HCT116 (cell line): ENCODE results near the gene RNPEPL1. TPM values are rescaled to one million over a fixed set of nuclear protein-coding genes. Genes with fewer than 3 reads are reported as not detected.

Experiments
- ATAC-seq: fragments of 200-7000 bp; cut with Tn5 transposase; 2 replicates; pipeline ENCODE4 v1.9.1; 2020; ENCODE audit warnings: mild to moderate bottlenecking, moderate library complexity
- BruUV-seq: library from RNA; stranded (reverse); fragments of 400-500 nt; replicated peaks from 2 replicates; lab custom pipeline; 2021; lab: Mats Ljungman, UMichigan
- CTCF ChIA-PET: fragments of 300-600 bp; sonication (Branson Sonifier 250); formaldehyde crosslinking; loops from one replicate; lab custom pipeline; 2021; ENCODE audit warnings: antibody characterized with exemption; lab: Charles Lee
- POLR2A ChIA-PET: fragments of 300-600, 350-600 bp; sonication (Branson Sonifier 250); formaldehyde crosslinking; loops from one replicate; lab custom pipeline; 2021; ENCODE audit warnings: antibody characterized with exemption; lab: Charles Lee
- RAD21 ChIA-PET, 2 experiments: fragments of 300-600 bp; sonication (Branson Sonifier 250); formaldehyde crosslinking; loops; one replicate each; lab custom pipeline; 2023; ENCODE audit warnings: low total read pairs in 2 of 2; ENCODE audit not compliant: uncharacterized antibody in 2 of 2, unreplicated experiment in 2 of 2, low non-redundant PET in 1 of 2; lab: Charles Lee
- DNase-seq: peaks from one replicate; pipeline ENCODE4 v3.0.0-alpha.2; 2010; ENCODE audit warnings: low read depth, low spot score
- H2AFZ ChIP-seq: fragments of 200-600 bp; shearing (Covaris generic), sonication (generic); 2 replicates; pipeline ENCODE4 v1.6.1; 2017; ENCODE audit warnings: low read depth, mixed run types, mixed read lengths, antibody characterized with exemption, low read length; ENCODE audit not compliant: poor library complexity, severe bottlenecking
- H3K27ac ChIP-seq: 2 replicates; pipeline ENCODE4 v1.5.1; 2012; ENCODE audit warnings: low read depth, low read length
- H3K27me3 ChIP-seq: fragments of 200-600 bp; sonication (generic); 2 replicates; pipeline ENCODE4 v1.6.1; 2016; ENCODE audit warnings: mixed run types, low read length, mixed read lengths; ENCODE audit not compliant: insufficient read depth
- H3K36me3 ChIP-seq, 2 experiments: fragments of 200-500 bp in 1 of 2; fragments of 200-600 bp in 1 of 2; sonication (Bioruptor generic) in 1 of 2; sonication (generic) in 1 of 2; 2 replicates each; pipeline versions ENCODE4 v1.5.1 to v1.6.1; 2014 to 2016; ENCODE audit warnings: low read length in 2 of 2, inconsistent platforms in 1 of 2, mixed read lengths in 1 of 2, mixed run types in 1 of 2; ENCODE audit not compliant: insufficient read depth in 2 of 2, control insufficient read depth in 1 of 2
- H3K4me1 ChIP-seq, 2 experiments: fragments of 200-600 bp in 1 of 2; sonication (generic) in 1 of 2; 2 replicates each; pipeline versions ENCODE4 v1.5.1 to v1.6.1; 2012 to 2017; ENCODE audit warnings: low read length in 2 of 2, inconsistent platforms in 1 of 2, mild to moderate bottlenecking in 1 of 2, mixed read lengths in 1 of 2, mixed run types in 1 of 2, moderate library complexity in 1 of 2; ENCODE audit not compliant: insufficient read depth in 2 of 2, control insufficient read depth in 1 of 2
- H3K4me2 ChIP-seq: fragments of 200-600 bp; sonication (generic); 2 replicates; pipeline ENCODE4 v1.6.1; 2017; ENCODE audit warnings: mixed run types, low read length, mixed read lengths
- H3K4me3 ChIP-seq, 2 experiments: fragments of 200-600 bp in 1 of 2; sonication (generic) in 1 of 2; replicated peaks in 1 of 2; 2 replicates each; pipeline ENCODE4 v1.5.1; 2011 to 2016; ENCODE audit warnings: low read length in 2 of 2, control low read depth in 1 of 2, low read depth in 1 of 2, mild to moderate bottlenecking in 1 of 2, mixed read lengths in 1 of 2, mixed run types in 1 of 2
- H3K79me2 ChIP-seq: fragments of 200-600 bp; sonication (generic); 2 replicates; pipeline ENCODE4 v1.6.1; 2017; ENCODE audit warnings: mild to moderate bottlenecking, mixed run types, low read length, moderate library complexity, mixed read lengths; ENCODE audit not compliant: insufficient read depth
- H3K9ac ChIP-seq: fragments of 200-600 bp; sonication (generic); 2 replicates; pipeline ENCODE4 v1.6.1; 2016; ENCODE audit warnings: low read length, mixed read lengths
- H3K9me2 ChIP-seq: fragments of 200-600 bp; sonication (generic), shearing (Covaris generic); 2 replicates; pipeline ENCODE4 v1.6.1; 2017; ENCODE audit warnings: mixed run types, mild to moderate bottlenecking, moderate library complexity; ENCODE audit not compliant: insufficient read depth
- H3K9me3 ChIP-seq, 2 experiments: fragments of 200-500 bp in 1 of 2; fragments of 200-600 bp in 1 of 2; sonication (Bioruptor generic) in 1 of 2; sonication (generic) in 1 of 2; 2 replicates each; pipeline ENCODE4 v1.6.1; 2014 to 2017; ENCODE audit warnings: low read length in 2 of 2, mixed read lengths in 2 of 2, inconsistent platforms in 1 of 2, low read depth in 1 of 2, mild to moderate bottlenecking in 1 of 2, mixed run types in 1 of 2, moderate library complexity in 1 of 2; ENCODE audit not compliant: control insufficient read depth in 1 of 2, insufficient read depth in 1 of 2
- H4K20me1 ChIP-seq: fragments of 200-600 bp; sonication (generic), shearing (Covaris generic); 2 replicates; pipeline ENCODE4 v1.6.1; 2017; ENCODE audit warnings: mixed run types, mild to moderate bottlenecking, moderate library complexity; ENCODE audit not compliant: insufficient read depth
- ATF3 ChIP-seq: IDR thresholded peaks from 2 replicates; pipeline ENCODE4 v1.6.1; 2012
- CBX3 ChIP-seq: IDR thresholded peaks from 2 replicates; pipeline ENCODE4 v1.6.1; 2012; ENCODE audit warnings: low read depth
- EGR1 ChIP-seq: IDR thresholded peaks from 2 replicates; pipeline ENCODE4 v1.6.1; 2012; ENCODE audit warnings: low read depth
- EZH2phosphoT487 ChIP-seq: fragments of 200-600 bp; IDR thresholded peaks from 2 replicates; pipeline ENCODE4 v1.6.1; 2018; ENCODE audit warnings: antibody characterized with exemption, borderline replicate concordance
- FOSL1 ChIP-seq: IDR thresholded peaks from 2 replicates; pipeline ENCODE4 v1.6.1; 2012; ENCODE audit warnings: low read depth
- JUND ChIP-seq: IDR thresholded peaks from 2 replicates; pipeline ENCODE4 v1.6.1; 2012
- MAX ChIP-seq: IDR thresholded peaks from 2 replicates; pipeline ENCODE4 v1.6.1; 2012
- POLR2A ChIP-seq: IDR thresholded peaks from 2 replicates; pipeline ENCODE4 v1.7.0; 2011; ENCODE audit warnings: borderline replicate concordance; ENCODE audit not compliant: insufficient read depth, insufficient read length; ENCODE audit errors: extremely low read depth
- POLR2AphosphoS5 ChIP-seq: IDR thresholded peaks from 2 replicates; pipeline ENCODE4 v1.6.1; 2011; ENCODE audit warnings: mild to moderate bottlenecking, low read depth, low read length, moderate library complexity
- SIN3A ChIP-seq: IDR thresholded peaks from 2 replicates; pipeline ENCODE4 v1.6.1; 2012; ENCODE audit warnings: low read depth
- SRF ChIP-seq: IDR thresholded peaks from 2 replicates; pipeline ENCODE4 v1.6.1; 2012; ENCODE audit warnings: low read depth
- YY1 ChIP-seq: IDR thresholded peaks from 2 replicates; pipeline ENCODE4 v1.6.1; 2011; ENCODE audit warnings: low read length, low read depth, moderate library complexity, mild to moderate bottlenecking; ENCODE audit not compliant: insufficient replicate concordance; ENCODE audit errors: extremely low read depth
- ZNF274 ChIP-seq: fragments of 200-500 bp; sonication (Bioruptor generic); IDR thresholded peaks from 2 replicates; pipeline ENCODE4 v1.6.1; 2014; ENCODE audit warnings: mild to moderate bottlenecking, low read depth, low read length, inconsistent platforms
- intact Hi-C: fragments of 100-400 bp; cut with micrococcal nuclease; formaldehyde crosslinking; loops from 2 replicates; pipeline ENCODE4 v1.10.0; 2022
- total RNA-seq: library from RNA; stranded (reverse); gene quantifications from one replicate; pipeline ENCODE4 v1.2.1, GENCODE V29; 2021; ENCODE audit not compliant: unreplicated experiment
- TF ChIP-seq, protein P1 (sequence below), 3 experiments: fragments of 200-600 bp in 1 of 3; sonication (generic) in 1 of 3; IDR thresholded peaks in 2 of 3; conservative IDR thresholded peaks in 1 of 3; 2 replicates each; pipeline ENCODE4 v1.5.1; 2012 to 2017; ENCODE audit warnings: low read depth in 2 of 3, low read length in 2 of 3, antibody characterized with exemption in 1 of 3, borderline replicate concordance in 1 of 3, control low read depth in 1 of 3, mild to moderate bottlenecking in 1 of 3, mixed read lengths in 1 of 3, mixed run types in 1 of 3, moderate library complexity in 1 of 3; ENCODE audit not compliant: insufficient read depth in 1 of 3

The RNPEPL1 gene
- total RNA-seq, 1 experiment from 2014 or later: 49.7 TPM

GRCh38 chr2:240604939-240605716, 36.8 kb downstream of the RNPEPL1 start:
- intact Hi-C loops: no loop called here
- RAD21 ChIA-PET: no interaction called here
- TF ChIP-seq SRF: no peak
- 0 out of 2 replicates have a peak, but pooled peaks have one; percentile 34 for TF ChIP-seq POLR2AphosphoS5
- no peak for TF ChIP-seq FOSL1
- Histone ChIP-seq H3K4me3 (peak overlapping the region in 1 of 2 experiments; percentile 4; a peak in 1 of 4 replicates), H3K4me2 (peak overlapping the region; percentile 46), H3K79me2 (no peaks in the 10 kb centered on the region), H3K9me3 (no peaks in the 10 kb centered on the region), H3K4me1 (peaks cover 8 to 25% of the 10 kb centered on the region in 2 experiments; a peak in 3 of 4 replicates), H3K9me2 (no peaks in the 10 kb centered on the region), H3K27ac (no peak overlapping the region; the same call in 1 of the 2 replicates), H4K20me1 (no peaks in the 10 kb centered on the region), H3K36me3 (no peaks in the 10 kb centered on the region), H2AFZ (no peak overlapping the region), H3K27me3 (no peaks in the 10 kb centered on the region), H3K9ac (peak overlapping the region; percentile 5; the same call in 1 of the 2 replicates)
- POLR2A ChIA-PET: no interaction called here
- no TSS peak for BruUV-seq
- CTCF ChIA-PET: interaction anchor here (1.0 to 2.2 kb wide), 5 partner anchors 8 to 235 kb away, joined by 3 to 6 read pairs (median 4); partner anchors contain the start of gene CAPN10
- ATAC-seq: no peak
- no peak for DNase-seq

DNA sequence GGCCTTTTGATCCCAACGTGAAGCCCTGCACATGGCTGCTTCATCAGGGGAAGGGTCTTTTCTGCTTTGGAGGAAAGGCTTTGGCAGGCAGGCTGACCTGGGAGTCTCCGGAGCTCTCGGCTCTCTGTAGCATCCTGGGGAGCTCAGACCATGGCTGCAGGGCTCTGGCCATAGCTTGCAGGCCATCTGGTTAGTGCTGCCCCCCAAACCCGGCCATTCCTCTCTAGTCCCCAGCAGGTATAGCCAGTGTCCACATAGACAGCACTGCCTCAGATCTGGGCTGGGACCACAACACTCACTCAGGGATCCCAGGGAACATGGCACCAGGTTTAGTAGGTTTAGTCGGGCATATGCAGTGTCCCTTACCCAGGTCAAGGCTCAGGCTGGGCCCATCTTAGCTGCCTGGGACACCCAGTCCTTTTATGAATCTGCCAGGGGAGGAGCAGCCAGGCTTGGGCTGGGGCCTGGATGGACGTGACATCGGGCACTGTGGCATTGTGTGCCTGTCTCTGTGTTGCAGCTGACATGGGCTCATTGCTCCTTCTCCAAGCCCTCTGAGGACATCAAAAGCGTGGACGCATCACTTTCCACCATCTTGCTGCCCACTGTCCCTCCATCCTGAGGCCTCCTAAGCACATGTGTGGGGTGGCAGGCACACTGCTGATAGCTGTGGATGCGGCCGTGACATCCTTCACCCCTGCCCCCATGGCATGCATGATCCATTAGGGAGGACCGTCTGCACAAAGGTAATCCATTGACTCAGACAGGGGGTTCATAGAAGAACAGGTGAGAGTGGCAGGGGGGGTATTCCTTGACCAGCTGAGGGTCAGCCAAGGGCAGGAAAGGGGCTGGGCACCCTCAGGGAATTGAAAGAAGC, 37.8 kb downstream of the RNPEPL1 start:
- H3K9ac ChIP-seq: peak overlapping the region; percentile 5; the same call in 1 of the 2 replicates
- no peak for TF ChIP-seq ATF3
- TF ChIP-seq, protein P1, sequence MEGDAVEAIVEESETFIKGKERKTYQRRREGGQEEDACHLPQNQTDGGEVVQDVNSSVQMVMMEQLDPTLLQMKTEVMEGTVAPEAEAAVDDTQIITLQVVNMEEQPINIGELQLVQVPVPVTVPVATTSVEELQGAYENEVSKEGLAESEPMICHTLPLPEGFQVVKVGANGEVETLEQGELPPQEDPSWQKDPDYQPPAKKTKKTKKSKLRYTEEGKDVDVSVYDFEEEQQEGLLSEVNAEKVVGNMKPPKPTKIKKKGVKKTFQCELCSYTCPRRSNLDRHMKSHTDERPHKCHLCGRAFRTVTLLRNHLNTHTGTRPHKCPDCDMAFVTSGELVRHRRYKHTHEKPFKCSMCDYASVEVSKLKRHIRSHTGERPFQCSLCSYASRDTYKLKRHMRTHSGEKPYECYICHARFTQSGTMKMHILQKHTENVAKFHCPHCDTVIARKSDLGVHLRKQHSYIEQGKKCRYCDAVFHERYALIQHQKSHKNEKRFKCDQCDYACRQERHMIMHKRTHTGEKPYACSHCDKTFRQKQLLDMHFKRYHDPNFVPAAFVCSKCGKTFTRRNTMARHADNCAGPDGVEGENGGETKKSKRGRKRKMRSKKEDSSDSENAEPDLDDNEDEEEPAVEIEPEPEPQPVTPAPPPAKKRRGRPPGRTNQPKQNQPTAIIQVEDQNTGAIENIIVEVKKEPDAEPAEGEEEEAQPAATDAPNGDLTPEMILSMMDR (IDR thresholded peaks at IDR 0.05 in 2 of 3, conservative IDR thresholded peaks at IDR 0.05 in 1 of 3; ENCODE audit: borderline replicate concordance in 1 of 3, insufficient read depth in 1 of 3, low read depth in 2 of 3, low read length in 2 of 3): no peak
- no peak for TF ChIP-seq YY1
- TF ChIP-seq CBX3: no peak
- TF ChIP-seq JUND: no peak
- TF ChIP-seq SIN3A: no peak
- no peak for TF ChIP-seq EGR1
- no peak for TF ChIP-seq ZNF274
- TF ChIP-seq EZH2phosphoT487: no peak
- no peak for TF ChIP-seq SRF
- no peak for TF ChIP-seq POLR2A
- TF ChIP-seq MAX: no peak

More for the DNA sequence above, 37.8 kb downstream of the RNPEPL1 start:
- Histone ChIP-seq H3K4me1 (peaks cover 8 to 25% of the 10 kb centered on the region in 2 experiments; a peak in 3 of 4 replicates), H4K20me1 (no peaks in the 10 kb centered on the region), H2AFZ (no peak overlapping the region), H3K4me2 (peak overlapping the region; percentile 46), H3K27me3 (no peaks in the 10 kb centered on the region), H3K9me2 (no peaks in the 10 kb centered on the region), H3K27ac (no peak overlapping the region; the same call in 1 of the 2 replicates), H3K36me3 (no peaks in the 10 kb centered on the region), H3K4me3 (no peak overlapping the region), H3K79me2 (no peaks in the 10 kb centered on the region), H3K9me3 (no peaks in the 10 kb centered on the region)
- POLR2A ChIA-PET: no interaction called here
- RAD21 ChIA-PET: no interaction called here
- intact Hi-C loops: loop anchor here (1.0 kb wide), 1 partner anchor 32 kb away; no protein-coding TSS in a partner anchor
- CTCF ChIA-PET: interaction anchor here (2.2 kb wide), 1 partner anchor 26 kb away, joined by 6 read pairs; no protein-coding TSS in a partner anchor
- BruUV-seq: TSS peak; percentile 24
- ATAC-seq (no peak), DNase-seq (no peak)
